Inferior parietal cortex (tissue), 1 donor: ENCODE measurements around the gene MOV10L1.

Experiments used
- DNase-seq: peaks from one replicate; pipeline ENCODE4 v3.0.0-alpha.2; 2016; ENCODE audit errors: extremely low spot score

MOV10L1 gene

GRCh38 chr22:50058906-50059880, 30.6 kb upstream of the MOV10L1 start:
- DNase-seq, result no peak

GRCh38 chr22:50059881-50060262, 29.9 kb upstream of the MOV10L1 start:
- DNase-seq, result no peak

GRCh38 chr22:50060441-50061140, 29.2 kb upstream of the MOV10L1 start:
- DNase-seq, result no peak

GRCh38 chr22:50061141-50061823, 28.5 kb upstream of the MOV10L1 start:
- no peak for DNase-seq

- DNase-seq, result no peak
Measured at GRCh38 chr22:50061824-50062355, 27.9 kb upstream of the MOV10L1 start.

- DNase-seq, result no peak
Measured at GRCh38 chr22:50062509-50063135, 27.2 kb upstream of the MOV10L1 start.

GRCh38 chr22:50063589-50064393, 26.0 kb upstream of the MOV10L1 start:
- no peak for DNase-seq

GRCh38 chr22:50064453-50064852, 25.4 kb upstream of the MOV10L1 start:
- no peak for DNase-seq

- no peak for DNase-seq
Measured at GRCh38 chr22:50067244-50067643, 22.6 kb upstream of the MOV10L1 start.

- DNase-seq, result no peak
Measured at GRCh38 chr22:50068096-50068495, 21.7 kb upstream of the MOV10L1 start.

- no peak for DNase-seq
Measured at GRCh38 chr22:50070366-50070765, 19.4 kb upstream of the MOV10L1 start.

- no peak for DNase-seq
Measured at GRCh38 chr22:50071432-50072166, 18.2 kb upstream of the MOV10L1 start.

GRCh38 chr22:50072167-50072555, 17.6 kb upstream of the MOV10L1 start:
- DNase-seq, result no peak

- no peak for DNase-seq
Measured at GRCh38 chr22:50072714-50073538, 16.9 kb upstream of the MOV10L1 start.

GRCh38 chr22:50074056-50074455, 15.8 kb upstream of the MOV10L1 start:
- no peak for DNase-seq

- no peak for DNase-seq
Measured at GRCh38 chr22:50074551-50075530, 15.0 kb upstream of the MOV10L1 start.

GRCh38 chr22:50076646-50077535, 12.9 kb upstream of the MOV10L1 start:
- no peak for DNase-seq
